ENCODE results near the gene SEC16B. TPM values are rescaled to one million over a fixed set of nuclear protein-coding genes. Genes with fewer than 3 reads are reported as not detected.

Gene SEC16B
- total RNA-seq, 2 experiments from 2014 or later: not detected

- H3K79me2 ChIP-seq (ENCODE audit: insufficient read depth, low read depth, low read length): no peaks in the 10 kb centered on the region
- no peaks in the 10 kb centered on the region for H3K4me1 ChIP-seq (ENCODE audit: insufficient read depth, low read length, poor library complexity, severe bottlenecking)
- POLR2A ChIA-PET: no interaction called here
- no peak for TF ChIP-seq EZH2phosphoT487 (IDR thresholded peaks at IDR 0.05; ENCODE audit: borderline replicate concordance, low read depth, low read length)
- TF ChIP-seq, protein P1, sequence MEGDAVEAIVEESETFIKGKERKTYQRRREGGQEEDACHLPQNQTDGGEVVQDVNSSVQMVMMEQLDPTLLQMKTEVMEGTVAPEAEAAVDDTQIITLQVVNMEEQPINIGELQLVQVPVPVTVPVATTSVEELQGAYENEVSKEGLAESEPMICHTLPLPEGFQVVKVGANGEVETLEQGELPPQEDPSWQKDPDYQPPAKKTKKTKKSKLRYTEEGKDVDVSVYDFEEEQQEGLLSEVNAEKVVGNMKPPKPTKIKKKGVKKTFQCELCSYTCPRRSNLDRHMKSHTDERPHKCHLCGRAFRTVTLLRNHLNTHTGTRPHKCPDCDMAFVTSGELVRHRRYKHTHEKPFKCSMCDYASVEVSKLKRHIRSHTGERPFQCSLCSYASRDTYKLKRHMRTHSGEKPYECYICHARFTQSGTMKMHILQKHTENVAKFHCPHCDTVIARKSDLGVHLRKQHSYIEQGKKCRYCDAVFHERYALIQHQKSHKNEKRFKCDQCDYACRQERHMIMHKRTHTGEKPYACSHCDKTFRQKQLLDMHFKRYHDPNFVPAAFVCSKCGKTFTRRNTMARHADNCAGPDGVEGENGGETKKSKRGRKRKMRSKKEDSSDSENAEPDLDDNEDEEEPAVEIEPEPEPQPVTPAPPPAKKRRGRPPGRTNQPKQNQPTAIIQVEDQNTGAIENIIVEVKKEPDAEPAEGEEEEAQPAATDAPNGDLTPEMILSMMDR (conservative IDR thresholded peaks at IDR 0.05; ENCODE audit: low read length): no peak
- CTCF ChIA-PET (ENCODE audit: unreplicated experiment): no interaction called here
- no peaks in the 10 kb centered on the region for H4K20me1 ChIP-seq (ENCODE audit: insufficient read depth, low read length)
- no peak overlapping the region for H3K4me2 ChIP-seq (ENCODE audit: low read length)
- H2AFZ ChIP-seq (ENCODE audit: low read length): no peak overlapping the region
- no peaks in the 10 kb centered on the region for H3K9me2 ChIP-seq (ENCODE audit: insufficient read depth, low read length)
- H3K36me3 ChIP-seq (ENCODE audit: insufficient read depth, low read length): no peaks in the 10 kb centered on the region
- intact Hi-C loops (cut with micrococcal nuclease; ENCODE audit: unreplicated experiment): no loop called here
- no peak for DNase-seq (ENCODE audit: low spot score)
- H3K4me3 ChIP-seq (ENCODE audit: low read depth, low read length, poor library complexity, severe bottlenecking): no peak overlapping the region
- H3K27ac ChIP-seq (ENCODE audit: low read depth, low read length, poor library complexity, severe bottlenecking): no peak overlapping the region
- BruUV-seq (replicated peaks): no TSS peak
- no peaks in the 10 kb centered on the region for H3K9me3 ChIP-seq (ENCODE audit: low read length)
Measured at GRCh38 chr1:177934927-177935326, 34.9 kb downstream of the SEC16B start.

- ChIA-PET CTCF (ENCODE audit: unreplicated experiment) (no interaction called here), POLR2A (interaction anchor here (0.7 kb wide), 1 partner anchor 349 kb away, joined by 3 read pairs; no protein-coding TSS in a partner anchor)
- no peaks in the 10 kb centered on the region for H3K9me2 ChIP-seq (ENCODE audit: insufficient read depth, low read length)
- intact Hi-C loops (cut with micrococcal nuclease; ENCODE audit: unreplicated experiment): no loop called here
- no peak overlapping the region for H3K4me3 ChIP-seq (ENCODE audit: low read depth, low read length, poor library complexity, severe bottlenecking)
- H3K36me3 ChIP-seq (ENCODE audit: insufficient read depth, low read length): no peaks in the 10 kb centered on the region
- no peak for DNase-seq (ENCODE audit: low spot score)
- H3K27ac ChIP-seq (ENCODE audit: low read depth, low read length, poor library complexity, severe bottlenecking): no peak overlapping the region
- TF ChIP-seq EZH2phosphoT487 (IDR thresholded peaks at IDR 0.05; ENCODE audit: borderline replicate concordance, low read depth, low read length): no peak
- TF ChIP-seq, protein P1 (conservative IDR thresholded peaks at IDR 0.05; ENCODE audit: low read length): no peak
- H3K79me2 ChIP-seq (ENCODE audit: insufficient read depth, low read depth, low read length): no peaks in the 10 kb centered on the region
- no peaks in the 10 kb centered on the region for H3K4me1 ChIP-seq (ENCODE audit: insufficient read depth, low read length, poor library complexity, severe bottlenecking)
- no peaks in the 10 kb centered on the region for H4K20me1 ChIP-seq (ENCODE audit: insufficient read depth, low read length)
- no peaks in the 10 kb centered on the region for H3K9me3 ChIP-seq (ENCODE audit: low read length)
- no peak overlapping the region for H2AFZ ChIP-seq (ENCODE audit: low read length)
- no TSS peak for BruUV-seq (replicated peaks)
- no peak overlapping the region for H3K4me2 ChIP-seq (ENCODE audit: low read length)
Measured at GRCh38 chr1:177934461-177934860, 35.4 kb downstream of the SEC16B start.

DNA sequence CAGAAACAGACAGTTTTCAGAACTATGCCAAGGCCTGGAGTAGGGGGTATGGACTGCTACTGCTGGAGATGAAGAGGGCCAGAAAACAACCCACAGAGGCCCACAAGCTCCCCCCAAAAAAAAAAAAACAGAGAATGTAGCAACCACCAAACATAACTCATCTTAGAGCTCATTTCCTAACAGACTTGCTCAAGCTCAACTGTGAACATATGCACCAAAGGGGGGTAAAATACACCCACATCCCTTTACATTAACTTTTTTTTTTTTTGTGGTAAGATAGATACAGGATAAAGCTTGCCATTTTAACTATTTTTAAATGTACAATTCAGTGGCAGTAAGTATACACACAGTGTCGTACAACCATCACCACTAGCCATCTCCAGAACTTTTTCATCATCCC lies 36.0 kb downstream of the SEC16B start:
- no peaks in the 10 kb centered on the region for H3K9me3 ChIP-seq (ENCODE audit: low read length)
- H3K79me2 ChIP-seq (ENCODE audit: insufficient read depth, low read depth, low read length): no peaks in the 10 kb centered on the region
- H3K27ac ChIP-seq (ENCODE audit: low read depth, low read length, poor library complexity, severe bottlenecking): no peak overlapping the region
- H3K36me3 ChIP-seq (ENCODE audit: insufficient read depth, low read length): no peaks in the 10 kb centered on the region
- no peaks in the 10 kb centered on the region for H3K9me2 ChIP-seq (ENCODE audit: insufficient read depth, low read length)
- H3K4me2 ChIP-seq (ENCODE audit: low read length): no peak overlapping the region
- TF ChIP-seq, protein P1 (conservative IDR thresholded peaks at IDR 0.05; ENCODE audit: low read length): no peak
- TF ChIP-seq EZH2phosphoT487 (IDR thresholded peaks at IDR 0.05; ENCODE audit: borderline replicate concordance, low read depth, low read length): no peak
- intact Hi-C loops (cut with micrococcal nuclease; ENCODE audit: unreplicated experiment): no loop called here
- H2AFZ ChIP-seq (ENCODE audit: low read length): no peak overlapping the region
- ChIA-PET POLR2A (interaction anchor here (0.7 kb wide), 1 partner anchor 349 kb away, joined by 3 read pairs; no protein-coding TSS in a partner anchor), CTCF (ENCODE audit: unreplicated experiment) (interaction anchor here (0.6 kb wide), 1 partner anchor 881 kb away, joined by 3 read pairs; no protein-coding TSS in a partner anchor)
- H4K20me1 ChIP-seq (ENCODE audit: insufficient read depth, low read length): no peaks in the 10 kb centered on the region
- no peak for DNase-seq (ENCODE audit: low spot score)
- no TSS peak for BruUV-seq (replicated peaks)
- H3K4me3 ChIP-seq (ENCODE audit: low read depth, low read length, poor library complexity, severe bottlenecking): no peak overlapping the region
- no peaks in the 10 kb centered on the region for H3K4me1 ChIP-seq (ENCODE audit: insufficient read depth, low read length, poor library complexity, severe bottlenecking)

Data from OCI-LY7 (cell line).